Measurements from ENCODE around the gene PBX3.

DNA sequence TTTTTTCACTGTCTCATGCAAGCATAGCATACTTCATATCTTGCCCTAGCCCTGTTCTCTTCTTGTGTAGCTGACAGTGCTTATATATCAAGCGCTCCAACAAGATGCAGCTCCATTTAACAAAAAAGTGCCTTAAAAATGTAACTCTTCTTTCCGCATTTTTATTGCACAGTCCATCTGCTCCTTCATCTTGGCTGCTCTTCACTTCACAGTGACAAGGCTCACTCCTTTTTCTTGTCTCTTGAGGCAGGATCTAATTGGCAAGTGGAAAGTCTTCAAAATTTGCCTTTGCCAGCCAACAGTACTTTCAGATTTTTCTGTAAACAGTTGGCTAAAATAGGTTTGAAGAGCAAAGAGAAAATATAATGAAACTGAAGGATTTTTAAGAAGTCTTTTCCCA, 161.8 kb downstream of the PBX3 start:
- TF ChIP-seq POLR2A (IDR thresholded peaks at IDR 0.05; ENCODE audit: low read depth, low read length) = no peak
- TF ChIP-seq POLR2AphosphoS5 (IDR thresholded peaks at IDR 0.05; ENCODE audit: low read depth, low read length) = no peak
